ENCODE measurements around the gene CXCL5. TPM values are rescaled to one million over a fixed set of nuclear protein-coding genes. Genes with fewer than 3 reads are reported as not detected.

Gene CXCL5
- total and polyA plus RNA-seq, 4 donors: 0.03 to 0.33 (median 0.14) TPM; not detected in 1

- Histone ChIP-seq H3K4me3 (ENCODE audit: low read depth in 1 of 3, low read length in 3 of 3) (no peak overlapping the region), H3K27ac (ENCODE audit: low read depth in 1 of 2, low read length in 2 of 2) (no peak overlapping the region), H3K4me1 (ENCODE audit: control insufficient read depth in 4 of 4, insufficient read depth in 4 of 4, low read length in 3 of 4) (no peaks in the 10 kb centered on the region), H3K27me3 (ENCODE audit: control insufficient read depth in 4 of 4, insufficient read depth in 4 of 4, low read length in 3 of 4) (no peaks in the 10 kb centered on the region), H3K36me3 (ENCODE audit: control insufficient read depth in 4 of 4, insufficient read depth in 3 of 4, low read depth in 1 of 4, low read length in 3 of 4) (no peaks in the 10 kb centered on the region), H3K9me3 (ENCODE audit: control insufficient read depth in 4 of 4, low read length in 3 of 4) (no peaks in the 10 kb centered on the region), H3K9ac (ENCODE audit: low read depth in 1 of 2, low read length in 2 of 2) (no peak overlapping the region)
- DNase-seq (ENCODE audit: low spot score): no peak
- TF ChIP-seq RXRA (IDR thresholded peaks at IDR 0.05): no peak
- TF ChIP-seq ZBTB33 (IDR thresholded peaks at IDR 0.05): no peak
- TF ChIP-seq TAF1 (conservative IDR thresholded peaks at IDR 0.05): no peak
- no peak for TF ChIP-seq FOXA2 (IDR thresholded peaks at IDR 0.05)
- no peak for TF ChIP-seq RAD21 (IDR thresholded peaks at IDR 0.05)
- no peak for TF ChIP-seq GABPA (IDR thresholded peaks at IDR 0.05 in 1 of 2, conservative IDR thresholded peaks at IDR 0.05 in 1 of 2)
- TF ChIP-seq, protein P1, sequence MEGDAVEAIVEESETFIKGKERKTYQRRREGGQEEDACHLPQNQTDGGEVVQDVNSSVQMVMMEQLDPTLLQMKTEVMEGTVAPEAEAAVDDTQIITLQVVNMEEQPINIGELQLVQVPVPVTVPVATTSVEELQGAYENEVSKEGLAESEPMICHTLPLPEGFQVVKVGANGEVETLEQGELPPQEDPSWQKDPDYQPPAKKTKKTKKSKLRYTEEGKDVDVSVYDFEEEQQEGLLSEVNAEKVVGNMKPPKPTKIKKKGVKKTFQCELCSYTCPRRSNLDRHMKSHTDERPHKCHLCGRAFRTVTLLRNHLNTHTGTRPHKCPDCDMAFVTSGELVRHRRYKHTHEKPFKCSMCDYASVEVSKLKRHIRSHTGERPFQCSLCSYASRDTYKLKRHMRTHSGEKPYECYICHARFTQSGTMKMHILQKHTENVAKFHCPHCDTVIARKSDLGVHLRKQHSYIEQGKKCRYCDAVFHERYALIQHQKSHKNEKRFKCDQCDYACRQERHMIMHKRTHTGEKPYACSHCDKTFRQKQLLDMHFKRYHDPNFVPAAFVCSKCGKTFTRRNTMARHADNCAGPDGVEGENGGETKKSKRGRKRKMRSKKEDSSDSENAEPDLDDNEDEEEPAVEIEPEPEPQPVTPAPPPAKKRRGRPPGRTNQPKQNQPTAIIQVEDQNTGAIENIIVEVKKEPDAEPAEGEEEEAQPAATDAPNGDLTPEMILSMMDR (IDR thresholded peaks at IDR 0.05; ENCODE audit: low read depth, low read length, missing input control): no peak
- TF ChIP-seq JUND (IDR thresholded peaks at IDR 0.05): no peak
- TF ChIP-seq, protein P2, sequence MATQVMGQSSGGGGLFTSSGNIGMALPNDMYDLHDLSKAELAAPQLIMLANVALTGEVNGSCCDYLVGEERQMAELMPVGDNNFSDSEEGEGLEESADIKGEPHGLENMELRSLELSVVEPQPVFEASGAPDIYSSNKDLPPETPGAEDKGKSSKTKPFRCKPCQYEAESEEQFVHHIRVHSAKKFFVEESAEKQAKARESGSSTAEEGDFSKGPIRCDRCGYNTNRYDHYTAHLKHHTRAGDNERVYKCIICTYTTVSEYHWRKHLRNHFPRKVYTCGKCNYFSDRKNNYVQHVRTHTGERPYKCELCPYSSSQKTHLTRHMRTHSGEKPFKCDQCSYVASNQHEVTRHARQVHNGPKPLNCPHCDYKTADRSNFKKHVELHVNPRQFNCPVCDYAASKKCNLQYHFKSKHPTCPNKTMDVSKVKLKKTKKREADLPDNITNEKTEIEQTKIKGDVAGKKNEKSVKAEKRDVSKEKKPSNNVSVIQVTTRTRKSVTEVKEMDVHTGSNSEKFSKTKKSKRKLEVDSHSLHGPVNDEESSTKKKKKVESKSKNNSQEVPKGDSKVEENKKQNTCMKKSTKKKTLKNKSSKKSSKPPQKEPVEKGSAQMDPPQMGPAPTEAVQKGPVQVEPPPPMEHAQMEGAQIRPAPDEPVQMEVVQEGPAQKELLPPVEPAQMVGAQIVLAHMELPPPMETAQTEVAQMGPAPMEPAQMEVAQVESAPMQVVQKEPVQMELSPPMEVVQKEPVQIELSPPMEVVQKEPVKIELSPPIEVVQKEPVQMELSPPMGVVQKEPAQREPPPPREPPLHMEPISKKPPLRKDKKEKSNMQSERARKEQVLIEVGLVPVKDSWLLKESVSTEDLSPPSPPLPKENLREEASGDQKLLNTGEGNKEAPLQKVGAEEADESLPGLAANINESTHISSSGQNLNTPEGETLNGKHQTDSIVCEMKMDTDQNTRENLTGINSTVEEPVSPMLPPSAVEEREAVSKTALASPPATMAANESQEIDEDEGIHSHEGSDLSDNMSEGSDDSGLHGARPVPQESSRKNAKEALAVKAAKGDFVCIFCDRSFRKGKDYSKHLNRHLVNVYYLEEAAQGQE (IDR thresholded peaks at IDR 0.05): no peak
- TF ChIP-seq MAX (IDR thresholded peaks at IDR 0.05): no peak
- TF ChIP-seq, protein P3, sequence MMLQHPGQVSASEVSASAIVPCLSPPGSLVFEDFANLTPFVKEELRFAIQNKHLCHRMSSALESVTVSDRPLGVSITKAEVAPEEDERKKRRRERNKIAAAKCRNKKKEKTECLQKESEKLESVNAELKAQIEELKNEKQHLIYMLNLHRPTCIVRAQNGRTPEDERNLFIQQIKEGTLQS (IDR thresholded peaks at IDR 0.05): no peak
Measured at GRCh38 chr4:74031576-74031975, 33.1 kb upstream of the CXCL5 start.

DNA sequence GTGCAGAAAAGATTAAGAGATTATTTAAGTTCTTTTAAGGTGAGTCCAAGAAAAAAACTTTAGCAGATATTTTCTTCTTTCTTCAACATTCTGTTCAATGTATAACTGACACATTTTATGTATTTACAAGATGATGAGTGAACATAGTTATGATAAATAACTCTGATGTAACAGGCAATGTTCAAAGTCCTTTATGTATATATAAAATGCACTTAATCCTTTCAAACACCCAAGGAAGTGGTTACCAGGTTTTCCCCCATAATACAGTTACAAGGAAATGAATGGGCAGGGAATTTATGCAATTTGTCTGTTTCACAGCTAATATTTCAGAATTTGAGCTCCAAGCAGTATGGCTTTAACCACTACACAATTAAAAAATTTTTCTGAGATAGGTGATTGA is 31.8 kb upstream of the CXCL5 start:
- Histone ChIP-seq H3K9me3 (ENCODE audit: control insufficient read depth in 4 of 4, low read length in 3 of 4) (peaks cover 0 to 5% (median 0%) of the 10 kb centered on the region in 4 donors), H3K4me1 (ENCODE audit: control insufficient read depth in 4 of 4, insufficient read depth in 4 of 4, low read length in 3 of 4) (no peaks in the 10 kb centered on the region), H3K36me3 (ENCODE audit: control insufficient read depth in 4 of 4, insufficient read depth in 3 of 4, low read depth in 1 of 4, low read length in 3 of 4) (no peaks in the 10 kb centered on the region), H3K27ac (ENCODE audit: low read depth in 1 of 2, low read length in 2 of 2) (no peak overlapping the region), H3K4me3 (ENCODE audit: low read depth in 1 of 3, low read length in 3 of 3) (no peak overlapping the region), H3K9ac (ENCODE audit: low read depth in 1 of 2, low read length in 2 of 2) (no peak overlapping the region), H3K27me3 (ENCODE audit: control insufficient read depth in 4 of 4, insufficient read depth in 4 of 4, low read length in 3 of 4) (no peaks in the 10 kb centered on the region)
- DNase-seq (ENCODE audit: low spot score): no peak
- no peak for TF ChIP-seq MAX (IDR thresholded peaks at IDR 0.05)
- TF ChIP-seq TAF1 (conservative IDR thresholded peaks at IDR 0.05): no peak
- no peak for TF ChIP-seq FOXA2 (IDR thresholded peaks at IDR 0.05)
- no peak for TF ChIP-seq SP1 (IDR thresholded peaks at IDR 0.05)
- TF ChIP-seq, protein P3 (IDR thresholded peaks at IDR 0.05): no peak
- no peak for TF ChIP-seq FOXA1 (IDR thresholded peaks at IDR 0.05)
